HFF-Myc (cell line): ENCODE measurements around the gene PIM3.

ENCODE experiments used
- DNase-seq: peaks from one replicate; pipeline ENCODE4 v3.0.0-alpha.2; 2011; ENCODE audit warnings: low read depth; ENCODE audit errors: extremely low read depth
- H3K4me3 ChIP-seq: replicated peaks from 2 replicates; pipeline ENCODE4 v1.5.1; 2011; ENCODE audit warnings: low read depth, mild to moderate bottlenecking, control low read depth, low read length
- CTCF ChIP-seq: IDR thresholded peaks from 2 replicates; pipeline ENCODE4 v1.5.1; 2012; ENCODE audit warnings: mild to moderate bottlenecking, low read depth, low read length, control low read depth; ENCODE audit errors: missing control alignments

The PIM3 gene

GRCh38 chr22:49954991-49955580, 5.5 kb upstream of the PIM3 start:
- H3K4me3 ChIP-seq = no peak overlapping the region
- no peak for TF ChIP-seq CTCF
- no peak for DNase-seq

GRCh38 chr22:49955581-49956417, 4.8 kb upstream of the PIM3 start:
- H3K4me3 ChIP-seq = no peak overlapping the region
- no peak for TF ChIP-seq CTCF
- DNase-seq = no peak

GRCh38 chr22:49956418-49956770, 4.2 kb upstream of the PIM3 start:
- no peak overlapping the region for H3K4me3 ChIP-seq
- no peak for DNase-seq
- TF ChIP-seq CTCF = no peak

- H3K4me3 ChIP-seq = no peak overlapping the region
- no peak for TF ChIP-seq CTCF
- DNase-seq = no peak
These were observed 3.4 kb upstream of the PIM3 start for GRCh38 chr22:49956914-49957825.

- no peak for TF ChIP-seq CTCF
- DNase-seq = no peak
- H3K4me3 ChIP-seq = no peak overlapping the region
These were observed 2.7 kb upstream of the PIM3 start for GRCh38 chr22:49957826-49958365.

GRCh38 chr22:49958366-49958921, 2.1 kb upstream of the PIM3 start:
- TF ChIP-seq CTCF = no peak
- no peak for DNase-seq
- no peak overlapping the region for H3K4me3 ChIP-seq
